Endodermal cell (in vitro differentiated cells): ENCODE data around the gene HMGA1. TPM values are rescaled to one million over a fixed set of nuclear protein-coding genes. Genes with fewer than 3 reads are reported as not detected.

Source experiments
- DNase-seq: peaks from one replicate; pipeline ENCODE4 v3.0.0-alpha.2; 2017
- H3K27ac ChIP-seq: 2 replicates; pipeline ENCODE4 v1.5.1; 2013; ENCODE audit warnings: mild to moderate bottlenecking, low read depth, low read length, moderate library complexity
- H3K27me3 ChIP-seq: 2 replicates; pipeline ENCODE4 v1.6.1; 2013; ENCODE audit warnings: mild to moderate bottlenecking, low read length, moderate library complexity; ENCODE audit not compliant: insufficient read depth, control insufficient read depth, poor library complexity, severe bottlenecking
- H3K36me3 ChIP-seq: 2 replicates; pipeline ENCODE4 v1.7.0; 2013; ENCODE audit warnings: mild to moderate bottlenecking, low read length, moderate library complexity; ENCODE audit not compliant: control insufficient read depth, insufficient read depth
- H3K4me1 ChIP-seq: one replicate; pipeline ENCODE4 v1.7.0; 2013; ENCODE audit warnings: low read length; ENCODE audit not compliant: control insufficient read depth, insufficient read depth
- H3K4me3 ChIP-seq: 2 replicates; pipeline ENCODE4 v1.5.1; 2013; ENCODE audit warnings: mild to moderate bottlenecking, low read length, moderate library complexity
- H3K9ac ChIP-seq: 2 replicates; pipeline ENCODE4 v1.6.1; 2013; ENCODE audit warnings: mild to moderate bottlenecking, low read length, moderate library complexity; ENCODE audit not compliant: poor library complexity, severe bottlenecking; ENCODE audit errors: extremely low read depth
- H3K9me3 ChIP-seq: 2 replicates; pipeline ENCODE4 v1.6.1; 2013; ENCODE audit warnings: mild to moderate bottlenecking, low read length, moderate library complexity; ENCODE audit not compliant: control insufficient read depth
- H3K27ac Mint-ChIP-seq: 2 replicates; pipeline ENCODE4 v1.8.0; 2020; ENCODE audit warnings: mixed read lengths
- H3K27me3 Mint-ChIP-seq: 2 replicates; pipeline ENCODE4 v1.8.0; 2021; ENCODE audit warnings: mild to moderate bottlenecking, mixed read lengths; ENCODE audit not compliant: insufficient read depth
- H3K36me3 Mint-ChIP-seq: 2 replicates; pipeline ENCODE4 v1.8.0; 2020; ENCODE audit warnings: low read depth, mixed read lengths
- H3K4me1 Mint-ChIP-seq: 2 replicates; pipeline ENCODE4 v1.8.0; 2020; ENCODE audit warnings: mixed read lengths
- H3K4me3 Mint-ChIP-seq: 2 replicates; pipeline ENCODE4 v1.8.0; 2020; ENCODE audit warnings: mild to moderate bottlenecking, moderate library complexity, mixed read lengths
- H3K9me3 Mint-ChIP-seq: 2 replicates; pipeline ENCODE4 v1.8.0; 2020; ENCODE audit warnings: mild to moderate bottlenecking, mixed read lengths
- WGBS, 2 experiments: methylation state at CpG; one replicate each; pipeline versions ENCODE4 v1.1.5 to v1.1.7; 2013; ENCODE audit warnings: missing lambda C conversion rate in 2 of 2, mixed read lengths in 1 of 2; ENCODE audit not compliant: insufficient coverage in 1 of 2, insufficient read length in 1 of 2; 5-methylcytosine and 5-hydroxymethylcytosine counted together
- total RNA-seq, 2 donors: library from RNA; stranded (reverse); fragmentation: NEBNext Ultra II Directional in 1 of 2; extraction: Animal tissue kit (Norgen Biotek cat#: 25700) in 1 of 2; gene quantifications; 2 replicates in 1 of 2; 3 replicates in 1 of 2; pipeline ENCODE4 v1.2.1, GENCODE V29; 2021
- TF ChIP-seq, protein P1 (sequence below): fragments of 200-600 bp; sonication (generic); conservative IDR thresholded peaks from 2 replicates; pipeline ENCODE4 v1.5.0; 2021; ENCODE audit warnings: antibody characterized with exemption, mild to moderate bottlenecking

Gene HMGA1
- total RNA-seq, 2 donors from 2014 or later, result 1,306 to 1,595 TPM

DNA sequence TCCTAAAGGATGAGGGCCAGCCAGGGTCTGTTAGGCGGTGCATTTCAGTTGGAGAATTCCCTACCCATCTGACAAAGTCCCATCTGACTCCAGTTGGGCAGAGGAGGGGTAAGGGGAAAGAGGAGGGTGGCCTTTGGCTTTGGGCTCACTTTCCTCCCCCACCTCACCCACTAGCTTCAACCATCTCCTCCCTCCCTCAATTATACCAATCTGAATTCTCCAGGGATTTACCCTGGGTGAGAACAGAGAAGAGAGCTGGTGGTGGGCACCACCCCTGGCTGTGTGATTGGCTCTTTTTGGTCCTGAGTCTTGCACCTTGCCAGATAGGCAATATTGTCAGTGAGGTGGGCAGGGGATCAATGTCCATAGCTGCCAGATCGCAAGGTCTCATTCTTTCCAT, 3.2 kb downstream of the HMGA1 start:
- Mint-ChIP-seq H3K9me3 (no peaks in the 10 kb centered on the region), H3K27me3 (no peaks in the 10 kb centered on the region), H3K4me3 (peak overlapping the region; percentile 89), H3K4me1 (peaks cover 26% of the 10 kb centered on the region), H3K27ac (peak overlapping the region; percentile 95), H3K36me3 (peaks cover 60% of the 10 kb centered on the region)
- Histone ChIP-seq H3K9ac (peak overlapping the region; percentile 83), H3K27ac (no peak overlapping the region), H3K9me3 (no peaks in the 10 kb centered on the region), H3K27me3 (no peaks in the 10 kb centered on the region), H3K36me3 (peaks cover 60% of the 10 kb centered on the region), H3K4me3 (peak overlapping the region; percentile 95), H3K4me1 (peaks cover 14% of the 10 kb centered on the region)
- no peak for DNase-seq
- WGBS, 2 experiments, result 81% methylated on average over 2 of the region's 2 CpGs; no CpG with 5 or more reads in 1 of the 2 experiments
- TF ChIP-seq, protein P1, sequence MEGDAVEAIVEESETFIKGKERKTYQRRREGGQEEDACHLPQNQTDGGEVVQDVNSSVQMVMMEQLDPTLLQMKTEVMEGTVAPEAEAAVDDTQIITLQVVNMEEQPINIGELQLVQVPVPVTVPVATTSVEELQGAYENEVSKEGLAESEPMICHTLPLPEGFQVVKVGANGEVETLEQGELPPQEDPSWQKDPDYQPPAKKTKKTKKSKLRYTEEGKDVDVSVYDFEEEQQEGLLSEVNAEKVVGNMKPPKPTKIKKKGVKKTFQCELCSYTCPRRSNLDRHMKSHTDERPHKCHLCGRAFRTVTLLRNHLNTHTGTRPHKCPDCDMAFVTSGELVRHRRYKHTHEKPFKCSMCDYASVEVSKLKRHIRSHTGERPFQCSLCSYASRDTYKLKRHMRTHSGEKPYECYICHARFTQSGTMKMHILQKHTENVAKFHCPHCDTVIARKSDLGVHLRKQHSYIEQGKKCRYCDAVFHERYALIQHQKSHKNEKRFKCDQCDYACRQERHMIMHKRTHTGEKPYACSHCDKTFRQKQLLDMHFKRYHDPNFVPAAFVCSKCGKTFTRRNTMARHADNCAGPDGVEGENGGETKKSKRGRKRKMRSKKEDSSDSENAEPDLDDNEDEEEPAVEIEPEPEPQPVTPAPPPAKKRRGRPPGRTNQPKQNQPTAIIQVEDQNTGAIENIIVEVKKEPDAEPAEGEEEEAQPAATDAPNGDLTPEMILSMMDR, result no peak

DNA sequence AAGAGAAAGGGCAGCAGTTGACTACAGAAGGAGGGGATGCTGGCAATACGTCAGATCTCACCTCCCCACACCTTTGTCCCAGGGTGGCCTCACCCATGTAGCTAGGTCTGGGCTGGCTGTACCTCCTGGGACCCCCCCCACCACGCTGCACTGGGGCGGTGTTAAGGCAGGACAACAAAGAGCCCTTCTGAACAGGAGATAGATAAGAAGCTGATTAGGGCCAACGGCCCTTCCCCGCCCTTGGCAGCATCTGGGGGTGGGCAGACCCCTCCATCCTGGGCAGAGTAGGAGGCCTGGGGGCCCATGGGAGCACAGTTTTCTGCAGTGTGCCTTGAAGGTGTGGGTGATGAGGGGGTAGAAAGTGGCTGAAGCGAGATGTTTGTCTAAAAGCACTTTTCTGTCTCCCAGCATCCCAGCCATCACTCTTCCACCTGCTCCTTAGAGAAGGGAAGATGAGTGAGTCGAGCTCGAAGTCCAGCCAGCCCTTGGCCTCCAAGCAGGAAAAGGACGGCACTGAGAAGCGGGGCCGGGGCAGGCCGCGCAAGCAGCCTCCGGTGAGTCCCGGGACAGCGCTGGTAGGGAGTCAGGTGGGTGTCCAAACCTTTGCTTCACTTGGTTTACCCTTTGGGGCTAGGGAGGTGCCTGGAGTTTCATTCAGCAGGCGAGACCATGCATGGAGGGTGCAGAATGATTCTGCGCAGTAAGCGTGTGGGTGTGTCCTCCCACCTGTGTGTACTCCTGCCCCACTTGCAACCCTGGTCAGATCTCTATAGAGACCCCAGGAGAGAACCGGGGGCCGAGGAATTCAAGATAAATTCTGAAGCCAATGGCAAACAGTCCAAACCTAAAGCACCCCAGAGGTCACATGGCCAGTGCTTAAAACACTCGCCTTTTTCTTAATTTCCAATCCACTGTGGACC, 3.9 kb downstream of the HMGA1 start:
- Mint-ChIP-seq H3K27ac (peak overlapping the region; percentile 56), H3K9me3 (no peaks in the 10 kb centered on the region), H3K4me3 (peak overlapping the region; percentile 89), H3K27me3 (no peaks in the 10 kb centered on the region), H3K36me3 (peaks cover 66% of the 10 kb centered on the region), H3K4me1 (peaks cover 26% of the 10 kb centered on the region)
- Histone ChIP-seq H3K27ac (no peak overlapping the region), H3K9ac (no peak overlapping the region), H3K27me3 (no peaks in the 10 kb centered on the region), H3K9me3 (no peaks in the 10 kb centered on the region), H3K4me3 (peak overlapping the region; percentile 95), H3K4me1 (peaks cover 14% of the 10 kb centered on the region), H3K36me3 (peaks cover 60% of the 10 kb centered on the region)
- 90 to 91% methylated on average over 5 to 22 of the region's 22 CpGs for WGBS, 2 experiments
- TF ChIP-seq, protein P1, result no peak
- no peak for DNase-seq

DNA sequence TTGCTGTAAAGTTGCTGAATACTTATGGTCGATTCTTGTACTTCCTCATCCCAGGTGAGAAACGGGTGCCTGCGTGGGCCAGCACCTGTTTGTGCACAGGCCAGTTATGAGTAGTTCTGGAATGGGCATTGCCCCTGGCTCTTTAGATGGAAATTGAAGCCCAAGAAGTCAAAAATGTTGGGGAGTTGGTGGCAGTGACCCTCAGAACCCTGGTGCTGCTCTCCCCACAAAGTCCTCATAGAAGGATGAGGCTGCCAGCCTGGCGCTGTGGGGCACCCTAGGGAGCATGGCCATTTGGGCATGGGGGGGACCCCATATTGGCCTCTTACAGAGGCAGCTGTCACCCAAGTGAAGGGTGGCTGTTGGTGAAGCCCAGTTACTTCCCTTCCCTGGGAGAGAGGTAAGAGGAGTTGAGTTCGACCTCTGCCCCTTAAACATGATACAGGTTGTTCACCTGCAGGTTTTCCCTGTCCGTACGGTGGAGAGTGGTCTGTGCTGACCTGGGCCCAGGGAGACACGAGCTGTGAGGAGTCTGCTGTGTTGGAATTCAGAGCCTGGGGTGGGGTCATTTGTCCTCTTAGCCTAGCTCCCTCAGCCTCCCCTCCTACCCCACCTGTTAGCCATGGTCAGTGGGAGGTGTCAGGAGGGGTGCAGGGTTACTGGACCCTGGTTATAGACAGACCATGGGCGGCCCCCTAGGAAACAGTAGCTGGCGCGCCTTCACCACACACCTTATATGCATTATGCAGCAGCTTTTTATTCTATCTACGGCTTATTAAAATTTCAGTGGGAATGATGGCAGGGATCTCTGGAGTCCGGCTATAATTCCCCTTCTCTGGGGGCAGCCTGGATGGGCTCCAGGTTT, 4.9 kb downstream of the HMGA1 start:
- peak overlapping the region; percentile 7 for H3K27ac Mint-ChIP-seq
- no peaks in the 10 kb centered on the region for H3K27me3 Mint-ChIP-seq
- Histone ChIP-seq H3K36me3 (peaks cover 60% of the 10 kb centered on the region), H3K27me3 (no peaks in the 10 kb centered on the region), H3K9ac (no peak overlapping the region), H3K4me1 (peaks cover 14% of the 10 kb centered on the region), H3K4me3 (no peak overlapping the region), H3K9me3 (no peaks in the 10 kb centered on the region), H3K27ac (no peak overlapping the region)
- WGBS, 2 experiments, result 93 to 97% methylated on average over 7 to 13 of the region's 13 CpGs
- no peaks in the 10 kb centered on the region for H3K9me3 Mint-ChIP-seq
- no peak for DNase-seq
- H3K4me1 Mint-ChIP-seq, result peaks cover 26% of the 10 kb centered on the region
- TF ChIP-seq, protein P1, result no peak
- no peak overlapping the region for H3K4me3 Mint-ChIP-seq
- H3K36me3 Mint-ChIP-seq, result peaks cover 66% of the 10 kb centered on the region
